NCI-H1436 (cell line): ENCODE measurements around the gene CFAP52.
A peak's percentile ranks its signal among the peaks of the same experiment; 100 is the strongest.
"Not testable (repeated sequence)": the region's sequence is repeated elsewhere in the genome, so short reads cannot be mapped to it uniquely, and the experiment has no call there.

Experiments used
- DNase-seq: peaks from one replicate; lab custom pipeline; 2025; lab: John Stamatoyannopoulos, UW

CFAP52 gene

DNA sequence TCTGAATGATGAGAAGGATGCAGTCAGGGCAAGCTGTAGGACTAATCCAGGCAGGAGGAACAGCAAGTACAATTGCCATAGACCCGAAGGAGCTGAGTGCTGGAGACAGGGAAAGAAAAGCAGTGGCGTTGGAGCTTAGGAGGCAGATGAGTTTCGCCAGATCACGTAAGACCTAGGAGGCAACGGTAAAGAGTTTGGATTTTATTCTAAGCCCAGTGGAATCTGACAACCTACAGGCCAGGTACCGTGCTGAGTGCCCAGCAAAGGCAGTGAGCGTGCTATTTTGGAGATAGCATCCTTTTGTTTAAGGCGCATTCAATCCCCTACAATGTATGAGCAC is 70.1 kb downstream of the CFAP52 start:
- DNase-seq: no peak

- no peak for DNase-seq
Observed at GRCh38 chr17:9647014-9647413, 70.6 kb downstream of the CFAP52 start.

DNA sequence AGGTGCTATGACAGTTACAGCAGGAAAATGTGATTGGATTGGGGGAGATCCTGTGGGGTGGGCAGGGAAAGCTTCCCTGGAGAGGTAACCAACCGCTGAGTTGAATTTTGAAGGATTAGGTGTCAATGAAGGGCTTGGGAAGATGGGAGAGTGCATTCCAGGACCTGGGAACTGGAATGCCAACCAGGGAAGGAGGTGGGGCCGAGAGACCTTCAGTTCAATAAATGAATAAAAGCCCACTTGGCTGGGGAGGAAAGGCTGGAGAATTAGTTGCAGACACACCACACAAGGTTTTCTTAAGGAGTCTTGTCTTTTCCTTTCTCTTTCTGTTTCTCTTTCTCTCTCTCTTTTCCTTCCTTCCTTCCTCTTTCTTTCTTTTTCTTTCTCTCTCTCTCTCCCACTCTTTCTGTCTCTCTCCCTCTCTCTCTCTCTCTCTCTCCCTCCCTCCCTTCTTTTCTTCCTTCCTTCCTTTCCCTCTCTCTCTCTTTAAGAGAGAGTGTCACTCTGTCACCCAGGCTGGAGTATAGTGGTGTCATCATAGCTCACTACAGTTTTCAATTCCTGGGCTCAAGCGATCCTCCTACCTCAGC is 72.2 kb downstream of the CFAP52 start:
- no peak for DNase-seq

- DNase-seq: no peak
Observed at GRCh38 chr17:9658593-9659211, 82.3 kb downstream of the CFAP52 start.

- DNase-seq: no peak
Observed at GRCh38 chr17:9661027-9661426, 84.6 kb downstream of the CFAP52 start.

DNA sequence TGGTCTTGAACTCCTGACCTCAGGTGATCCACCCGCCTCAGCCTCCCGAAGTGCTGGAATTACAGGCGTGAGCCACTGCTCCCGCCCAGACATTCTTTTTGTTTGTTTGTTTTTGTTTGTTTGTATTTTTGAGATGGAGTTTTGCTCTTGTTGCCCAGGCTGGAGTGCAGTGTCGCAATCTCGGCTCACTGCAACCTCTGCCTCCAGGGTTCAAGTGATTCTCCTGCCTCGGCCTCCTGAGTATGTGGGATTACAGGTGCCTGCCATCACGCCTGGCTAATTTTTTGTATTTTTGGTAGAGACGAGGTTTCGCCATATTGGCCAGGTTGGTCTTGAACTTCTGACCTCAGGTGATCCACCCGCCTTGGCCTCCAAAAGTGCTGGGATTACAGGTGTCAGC is 87.1 kb downstream of the CFAP52 start:
- DNase-seq: not testable (repeated sequence)

GRCh38 chr17:9666461-9667050 is 90.1 kb downstream of the CFAP52 start:
- no peak for DNase-seq

DNA sequence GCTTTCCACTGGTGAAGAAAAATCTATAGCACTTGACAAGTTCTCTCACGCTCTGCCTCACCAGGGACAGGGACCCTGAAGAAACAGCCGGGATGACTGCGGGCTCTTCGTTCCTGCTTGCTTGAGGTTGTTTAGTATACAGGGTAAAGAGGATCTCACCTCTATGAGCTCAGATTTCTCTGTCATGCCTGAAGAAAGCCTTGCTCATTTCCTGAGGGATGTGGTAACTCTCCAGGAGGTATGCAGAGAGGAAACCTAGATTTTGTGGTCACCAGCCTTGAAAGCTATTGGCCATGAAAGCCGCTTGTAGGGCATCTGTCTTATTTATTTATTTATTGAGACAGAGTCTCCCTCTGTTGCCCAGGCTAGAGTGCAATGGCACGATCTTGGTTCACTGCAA is 92.1 kb downstream of the CFAP52 start:
- DNase-seq: no peak

DNA sequence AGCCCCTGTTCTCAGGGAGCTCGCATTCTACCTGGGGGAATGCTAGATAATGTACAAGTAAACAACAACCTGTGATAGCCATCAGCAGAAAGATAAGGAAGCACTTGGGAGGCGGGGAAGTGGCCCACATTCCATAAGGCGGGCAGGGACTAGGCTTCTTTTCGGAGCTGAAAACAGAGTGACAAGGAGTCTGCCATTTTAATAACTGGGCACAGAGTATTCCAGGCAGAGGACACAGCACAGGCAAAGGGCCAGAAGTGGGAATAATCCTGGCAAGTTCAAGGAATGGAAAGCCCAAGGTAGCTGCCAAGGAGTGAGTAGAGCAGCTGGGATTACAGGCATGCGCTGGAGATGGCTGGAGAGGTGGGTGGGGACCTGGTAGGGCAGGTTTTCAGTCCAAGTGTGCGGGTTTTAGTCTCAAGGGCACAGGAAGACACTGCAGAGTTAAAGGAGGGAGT is 93.1 kb downstream of the CFAP52 start:
- DNase-seq: no peak

DNA sequence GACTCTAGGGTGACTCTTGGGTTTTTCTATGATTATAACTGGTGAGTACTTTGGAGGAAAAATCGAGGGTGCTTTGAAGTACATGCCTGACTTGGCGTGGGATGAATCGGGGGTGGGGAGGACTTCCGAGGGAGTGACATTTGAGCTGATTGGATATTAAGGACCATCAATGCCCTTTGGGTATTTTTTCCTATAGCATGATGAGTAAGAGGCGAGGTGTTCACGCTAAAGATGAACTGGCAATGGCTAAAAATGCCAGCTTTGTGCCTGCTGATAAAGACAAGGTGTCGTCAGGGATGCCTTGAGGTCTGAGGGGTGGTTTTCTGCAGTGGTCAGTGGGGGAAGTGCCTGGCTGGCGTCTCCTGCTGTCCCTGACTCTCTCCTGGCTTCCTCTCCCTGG is 94.2 kb downstream of the CFAP52 start:
- DNase-seq: no peak

- peak; percentile 89 for DNase-seq
Observed at GRCh38 chr17:9671559-9671958, 95.1 kb downstream of the CFAP52 start.

DNA sequence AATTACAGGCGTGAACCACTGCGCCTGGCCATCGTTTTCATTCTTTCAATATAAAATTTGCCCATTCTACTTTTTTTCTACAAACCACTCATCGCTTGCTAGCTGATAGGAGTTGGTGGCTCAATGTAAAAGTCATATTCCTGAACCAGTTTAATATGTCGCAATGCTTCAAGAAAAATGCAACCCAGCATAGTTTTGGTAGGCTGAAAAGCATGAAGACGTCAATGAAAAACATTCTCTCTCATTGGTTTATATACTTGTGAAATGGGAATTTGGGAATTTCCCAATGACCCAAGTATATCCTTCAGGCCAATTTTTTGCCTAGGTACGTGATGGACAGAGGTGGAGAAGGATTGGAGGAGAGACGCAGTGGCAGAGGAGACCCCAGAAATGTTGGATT is 95.8 kb downstream of the CFAP52 start:
- no peak for DNase-seq

- no peak for DNase-seq
Observed at GRCh38 chr17:9672691-9673090, 96.2 kb downstream of the CFAP52 start.

GRCh38 chr17:9676084-9676483 is 99.6 kb downstream of the CFAP52 start:
- no peak for DNase-seq

DNA sequence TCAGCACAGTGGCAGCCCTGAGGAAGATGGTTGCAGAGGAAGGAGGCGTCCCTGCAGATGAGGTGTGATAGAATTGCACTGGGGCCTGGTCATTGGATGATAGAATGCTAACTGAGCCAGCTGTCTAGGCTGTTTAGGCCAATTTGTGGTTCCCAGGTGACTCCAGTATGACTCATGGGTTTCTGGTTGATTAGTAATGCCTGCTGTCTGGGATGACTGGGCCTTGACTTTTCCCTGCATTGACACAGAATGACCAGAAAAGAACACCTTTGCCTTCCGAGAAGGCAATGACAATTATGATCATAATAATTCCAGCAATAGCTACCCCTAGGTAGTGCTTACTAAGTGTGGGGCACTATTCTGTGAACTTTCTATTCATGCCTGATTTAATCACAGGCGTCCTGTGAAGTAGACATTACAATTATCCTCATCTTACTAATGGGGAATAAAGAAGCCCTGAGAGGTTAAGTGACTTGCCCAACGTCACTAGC is 100.4 kb downstream of the CFAP52 start:
- DNase-seq: no peak

- no peak for DNase-seq
Observed at GRCh38 chr17:9677411-9677810, 101.0 kb downstream of the CFAP52 start.

DNA sequence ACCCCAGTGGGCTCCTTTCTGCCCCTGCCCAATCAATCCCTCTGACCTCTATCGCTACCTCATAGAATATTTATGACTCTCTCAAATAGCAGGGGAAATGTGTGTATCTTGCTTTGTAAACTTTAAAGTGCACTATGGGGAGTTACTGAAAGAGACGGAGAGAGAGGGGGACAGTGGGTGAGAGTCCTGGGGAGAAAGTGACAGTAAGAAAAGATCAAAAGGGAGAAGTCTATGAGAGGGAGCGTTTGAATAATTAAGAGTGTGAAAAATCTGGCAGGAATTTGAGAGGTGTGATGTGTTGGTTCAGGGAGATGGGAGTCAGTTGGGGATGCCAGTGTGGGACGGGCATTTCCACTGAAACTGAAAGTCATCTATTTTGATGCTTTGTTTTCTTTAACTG is 101.5 kb downstream of the CFAP52 start:
- no peak for DNase-seq

GRCh38 chr17:9684955-9685621 is 108.6 kb downstream of the CFAP52 start:
- no peak for DNase-seq
